Neutrophil (primary cell): ENCODE data around the gene TBC1D22A.

ENCODE experiments used
- H3K27ac ChIP-seq: fragments of 200-600 bp; sonication (generic); 2 replicates; pipeline ENCODE4 v1.5.1; 2016; ENCODE audit warnings: mild to moderate bottlenecking, moderate library complexity
- H3K27me3 ChIP-seq: fragments of 200-600 bp; sonication (generic); 2 replicates; pipeline ENCODE4 v1.6.0; 2016; ENCODE audit warnings: mild to moderate bottlenecking
- H3K36me3 ChIP-seq: fragments of 200-600 bp; sonication (generic); 2 replicates; pipeline ENCODE4 v1.5.1; 2017
- H3K4me1 ChIP-seq, 2 experiments: fragments of 200-600 bp in 1 of 2; sonication (generic) in 1 of 2; 1 replicate in 1 of 2; 2 replicates in 1 of 2; pipeline versions ENCODE4 v1.5.1 to v1.6.1; 2013 to 2016; ENCODE audit warnings: low read depth in 1 of 2, low read length in 1 of 2, mild to moderate bottlenecking in 1 of 2, moderate library complexity in 1 of 2; ENCODE audit not compliant: control insufficient read depth in 1 of 2, insufficient read depth in 1 of 2
- H3K4me3 ChIP-seq, 2 experiments: fragments of 200-600 bp in 1 of 2; sonication (generic) in 1 of 2; 1 replicate in 1 of 2; 2 replicates in 1 of 2; pipeline ENCODE4 v1.5.1; 2013 to 2016; ENCODE audit warnings: low read depth in 1 of 2, low read length in 1 of 2, mild to moderate bottlenecking in 1 of 2, moderate library complexity in 1 of 2
- H3K9me3 ChIP-seq: fragments of 200-600 bp; sonication (generic); 2 replicates; pipeline ENCODE4 v1.5.1; 2016
- CTCF ChIP-seq: fragments of 200-600 bp; sonication (generic); IDR thresholded peaks from 2 replicates; pipeline ENCODE4 v1.5.1; 2016; ENCODE audit warnings: antibody characterized with exemption

TBC1D22A gene

GRCh38 chr22:47155912-47156311 lies 393.5 kb downstream of the TBC1D22A start:
- no peaks in the 10 kb centered on the region for H3K27me3 ChIP-seq
- no peaks in the 10 kb centered on the region for H3K9me3 ChIP-seq
- H3K4me3 ChIP-seq, result no peak overlapping the region
- H3K27ac ChIP-seq, result no peak overlapping the region
- peaks cover 13% of the 10 kb centered on the region for H3K36me3 ChIP-seq
- H3K4me1 ChIP-seq, result no peaks in the 10 kb centered on the region
- no peak for TF ChIP-seq CTCF

- Histone ChIP-seq H3K4me1 (no peaks in the 10 kb centered on the region), H3K27ac (no peak overlapping the region), H3K36me3 (peaks cover 13% of the 10 kb centered on the region), H3K27me3 (no peaks in the 10 kb centered on the region), H3K4me3 (no peak overlapping the region), H3K9me3 (no peaks in the 10 kb centered on the region)
- TF ChIP-seq CTCF, result no peak
Observed at GRCh38 chr22:47156352-47157092, 394.1 kb downstream of the TBC1D22A start.

GRCh38 chr22:47157093-47157420 lies 394.6 kb downstream of the TBC1D22A start:
- Histone ChIP-seq H3K27me3 (no peaks in the 10 kb centered on the region), H3K4me1 (no peaks in the 10 kb centered on the region), H3K36me3 (peaks cover 13% of the 10 kb centered on the region), H3K27ac (no peak overlapping the region), H3K4me3 (no peak overlapping the region), H3K9me3 (no peaks in the 10 kb centered on the region)
- TF ChIP-seq CTCF, result no peak

- peaks cover 13% of the 10 kb centered on the region for H3K36me3 ChIP-seq
- H3K4me1 ChIP-seq, result no peaks in the 10 kb centered on the region
- H3K4me3 ChIP-seq, result no peak overlapping the region
- H3K9me3 ChIP-seq, result no peaks in the 10 kb centered on the region
- H3K27me3 ChIP-seq, result no peaks in the 10 kb centered on the region
- TF ChIP-seq CTCF, result no peak
- no peak overlapping the region for H3K27ac ChIP-seq
Observed at GRCh38 chr22:47157486-47158270, 395.2 kb downstream of the TBC1D22A start.

GRCh38 chr22:47158457-47158856 lies 396.0 kb downstream of the TBC1D22A start:
- H3K27me3 ChIP-seq, result no peaks in the 10 kb centered on the region
- peaks cover 13% of the 10 kb centered on the region for H3K36me3 ChIP-seq
- H3K9me3 ChIP-seq, result no peaks in the 10 kb centered on the region
- no peak overlapping the region for H3K4me3 ChIP-seq
- H3K27ac ChIP-seq, result no peak overlapping the region
- H3K4me1 ChIP-seq, result no peaks in the 10 kb centered on the region
- no peak for TF ChIP-seq CTCF
